CD4-positive, alpha-beta T cell treated with Interferon gamma for 1 hour (primary cell): ENCODE data around the gene FAM114A2.
A peak's percentile ranks its signal among the peaks of the same experiment; 100 is the strongest.
"Not testable (repeated sequence)": the region's sequence is repeated elsewhere in the genome, so short reads cannot be mapped to it uniquely, and the experiment has no call there.

Source experiments
- DNase-seq: peaks from one replicate; pipeline ENCODE4 v3.0.0-alpha.2; 2020

Gene FAM114A2

GRCh38 chr5:154038707-154039457, at the start of gene FAM114A2, which contains the start of gene MFAP3:
TSS of gene FAM114A2 (minus strand) at chr5:154038910. CDS start at chr5:154034953, 3,957 bp downstream.
TSS of gene MFAP3 (plus strand) at chr5:154038967. CDS start at chr5:154049723, 10,756 bp downstream.
- DNase-seq = peak; percentile 87

GRCh38 chr5:154087260-154087659, 48.5 kb upstream of the FAM114A2 start:
- DNase-seq = no peak

- DNase-seq = no peak
These were observed 47.9 kb upstream of the FAM114A2 start for GRCh38 chr5:154086641-154087040.

GRCh38 chr5:154086146-154086545, 47.4 kb upstream of the FAM114A2 start:
- DNase-seq = no peak

GRCh38 chr5:154084062-154084639, 45.4 kb upstream of the FAM114A2 start:
- no peak for DNase-seq

GRCh38 chr5:154081246-154081645, 42.5 kb upstream of the FAM114A2 start:
- no peak for DNase-seq

GRCh38 chr5:154078272-154078671, 39.6 kb upstream of the FAM114A2 start:
- DNase-seq = no peak

- no peak for DNase-seq
These were observed 39.0 kb upstream of the FAM114A2 start for GRCh38 chr5:154077696-154078095.

GRCh38 chr5:154076240-154076922, 37.7 kb upstream of the FAM114A2 start:
- no peak for DNase-seq

- DNase-seq = peak; percentile 72
These were observed 33.9 kb upstream of the FAM114A2 start for GRCh38 chr5:154072414-154073171.

- no peak for DNase-seq
These were observed 33.2 kb upstream of the FAM114A2 start for GRCh38 chr5:154071799-154072413.

GRCh38 chr5:154069854-154070253, 31.1 kb upstream of the FAM114A2 start:
- DNase-seq = not testable (repeated sequence)

GRCh38 chr5:154065971-154066370, 27.3 kb upstream of the FAM114A2 start:
- DNase-seq = no peak

- no peak for DNase-seq
These were observed 24.7 kb upstream of the FAM114A2 start for GRCh38 chr5:154063372-154063771.

GRCh38 chr5:154060606-154061005, 21.9 kb upstream of the FAM114A2 start:
- no peak for DNase-seq

GRCh38 chr5:154059583-154059982, 20.9 kb upstream of the FAM114A2 start:
- no peak for DNase-seq

- no peak for DNase-seq
These were observed 20.3 kb upstream of the FAM114A2 start for GRCh38 chr5:154059039-154059430.

- DNase-seq = no peak
These were observed 19.6 kb upstream of the FAM114A2 start for GRCh38 chr5:154058055-154059038.

- no peak for DNase-seq
These were observed 16.5 kb upstream of the FAM114A2 start for GRCh38 chr5:154055201-154055600.

- no peak for DNase-seq
These were observed 14.8 kb upstream of the FAM114A2 start for GRCh38 chr5:154053468-154053867.

GRCh38 chr5:154049636-154050035, 10.9 kb upstream of the FAM114A2 start:
- no peak for DNase-seq
